HG03045 (cell line): ENCODE measurements around the gene ZNF813.
A peak's percentile ranks its signal among the peaks of the same experiment; 100 is the strongest.
"Not testable (repeated sequence)": the region's sequence is repeated elsewhere in the genome, so short reads cannot be mapped to it uniquely, and the experiment has no call there.

Experiments
- ATAC-seq: cut with Tn5 transposase; IDR thresholded peaks from one replicate; pipeline ENCODE4 v1.9.1; 2021; ENCODE audit warnings: mild to moderate bottlenecking, moderate library complexity; ENCODE audit not compliant: unreplicated experiment

ZNF813 gene

GRCh38 chr19:53467485-53468262 is at the start of gene ZNF813:
Gene ZNF813 (plus strand): TSS chr19:53467733. CDS start chr19:53483823, 16,090 bp downstream.
- ATAC-seq: peak; percentile 83

- not testable (repeated sequence) for ATAC-seq
Observed at GRCh38 chr19:53420520-53421315, 46.8 kb upstream of the ZNF813 start.

GRCh38 chr19:53422551-53422950 is 45.0 kb upstream of the ZNF813 start:
- no peak for ATAC-seq

GRCh38 chr19:53423074-53423473 is 44.5 kb upstream of the ZNF813 start:
- ATAC-seq: not testable (repeated sequence)

- ATAC-seq: not testable (repeated sequence)
Observed at GRCh38 chr19:53423680-53424079, 43.9 kb upstream of the ZNF813 start.

GRCh38 chr19:53424968-53425597 is 42.5 kb upstream of the ZNF813 start:
- ATAC-seq: no peak

GRCh38 chr19:53431399-53432087 is 36.0 kb upstream of the ZNF813 start, which contains the start of gene ZNF761:
Gene ZNF761 (plus strand): TSS chr19:53431984. CDS start chr19:53447269, 15,285 bp downstream.
- peak; percentile 94 for ATAC-seq

- peak; percentile 25 for ATAC-seq
Observed at GRCh38 chr19:53432088-53432661, 35.4 kb upstream of the ZNF813 start.

GRCh38 chr19:53443809-53444208 is 23.7 kb upstream of the ZNF813 start:
- not testable (repeated sequence) for ATAC-seq

GRCh38 chr19:53447196-53447595 is 20.3 kb upstream of the ZNF813 start:
- not testable (repeated sequence) for ATAC-seq

- ATAC-seq: no peak
Observed at GRCh38 chr19:53455828-53456227, 11.7 kb upstream of the ZNF813 start.

- not testable (repeated sequence) for ATAC-seq
Observed at GRCh38 chr19:53460131-53460721, 7.3 kb upstream of the ZNF813 start.

GRCh38 chr19:53461866-53462265 is 5.7 kb upstream of the ZNF813 start:
- no peak for ATAC-seq

- ATAC-seq: no peak
Observed at GRCh38 chr19:53462861-53463260, 4.7 kb upstream of the ZNF813 start.

GRCh38 chr19:53463263-53463662 is 4.3 kb upstream of the ZNF813 start:
- no peak for ATAC-seq

GRCh38 chr19:53466726-53467484 is 628 bp upstream of the ZNF813 start:
- peak; percentile 9 for ATAC-seq

- not testable (repeated sequence) for ATAC-seq
Observed at GRCh38 chr19:53468628-53469027, 1.1 kb downstream of the ZNF813 start.

GRCh38 chr19:53471916-53472315 is 4.4 kb downstream of the ZNF813 start:
- ATAC-seq: no peak

- ATAC-seq: not testable (repeated sequence)
Observed at GRCh38 chr19:53474832-53475231, 7.3 kb downstream of the ZNF813 start.
